Measurements from ENCODE around the gene DPP10.
"Not testable (repeated sequence)": the region's sequence is repeated elsewhere in the genome, so short reads cannot be mapped to it uniquely, and the experiment has no call there.

Gene DPP10

GRCh38 chr2:114442510-114442909 is at the start of gene DPP10:
Gene DPP10 (plus strand): TSS chr2:114442641.
- DNase-seq (ENCODE audit: low read depth), result no peak

- no peak for DNase-seq (ENCODE audit: low read depth)
Observed at GRCh38 chr2:114400890-114401289, 41.6 kb upstream of the DPP10 start.

- no peak for DNase-seq (ENCODE audit: low read depth)
Observed at GRCh38 chr2:114405247-114406116, 37.0 kb upstream of the DPP10 start.

GRCh38 chr2:114406347-114406746 is 36.1 kb upstream of the DPP10 start:
- DNase-seq (ENCODE audit: low read depth), result no peak

- not testable (repeated sequence) for DNase-seq (ENCODE audit: low read depth)
Observed at GRCh38 chr2:114407353-114407752, 35.1 kb upstream of the DPP10 start.

- no peak for DNase-seq (ENCODE audit: low read depth)
Observed at GRCh38 chr2:114421781-114422180, 20.7 kb upstream of the DPP10 start.

GRCh38 chr2:114424699-114425098 is 17.7 kb upstream of the DPP10 start:
- DNase-seq (ENCODE audit: low read depth), result no peak

GRCh38 chr2:114426756-114427155 is 15.7 kb upstream of the DPP10 start:
- DNase-seq (ENCODE audit: low read depth), result no peak

GRCh38 chr2:114436329-114436728 is 6.1 kb upstream of the DPP10 start:
- DNase-seq (ENCODE audit: low read depth), result no peak

- DNase-seq (ENCODE audit: low read depth), result no peak
Observed at GRCh38 chr2:114446571-114446970, 4.1 kb downstream of the DPP10 start.

- no peak for DNase-seq (ENCODE audit: low read depth)
Observed at GRCh38 chr2:114450639-114451038, 8.2 kb downstream of the DPP10 start.

GRCh38 chr2:114456566-114456965 is 14.1 kb downstream of the DPP10 start:
- DNase-seq (ENCODE audit: low read depth), result no peak

GRCh38 chr2:114457956-114458355 is 15.5 kb downstream of the DPP10 start:
- DNase-seq (ENCODE audit: low read depth), result no peak

- no peak for DNase-seq (ENCODE audit: low read depth)
Observed at GRCh38 chr2:114461116-114461515, 18.7 kb downstream of the DPP10 start.

- DNase-seq (ENCODE audit: low read depth), result no peak
Observed at GRCh38 chr2:114464961-114465706, 22.7 kb downstream of the DPP10 start.

GRCh38 chr2:114468343-114468742 is 25.9 kb downstream of the DPP10 start:
- DNase-seq (ENCODE audit: low read depth), result no peak

- no peak for DNase-seq (ENCODE audit: low read depth)
Observed at GRCh38 chr2:114472246-114472645, 29.8 kb downstream of the DPP10 start.

- DNase-seq (ENCODE audit: low read depth), result no peak
Observed at GRCh38 chr2:114472726-114473125, 30.3 kb downstream of the DPP10 start.

- DNase-seq (ENCODE audit: low read depth), result no peak
Observed at GRCh38 chr2:114488841-114489530, 46.5 kb downstream of the DPP10 start.

- DNase-seq (ENCODE audit: low read depth), result no peak
Observed at GRCh38 chr2:114495046-114495445, 52.6 kb downstream of the DPP10 start.

GRCh38 chr2:114496959-114497358 is 54.5 kb downstream of the DPP10 start:
- DNase-seq (ENCODE audit: low read depth), result no peak

GRCh38 chr2:114499101-114499500 is 56.7 kb downstream of the DPP10 start:
- DNase-seq (ENCODE audit: low read depth), result no peak

- no peak for DNase-seq (ENCODE audit: low read depth)
Observed at GRCh38 chr2:114507744-114508143, 65.3 kb downstream of the DPP10 start.
